ENCODE results near the gene OR13C8. TPM values are rescaled to one million over a fixed set of nuclear protein-coding genes. Genes with fewer than 3 reads are reported as not detected.

Gene OR13C8
- total RNA-seq, 4 donors from 2014 or later, result not detected

- TF ChIP-seq CTCF (IDR thresholded peaks at IDR 0.05) (no peak), POLR2A (IDR thresholded peaks at IDR 0.05) (no peak)
- no peak within 1 kb of the TSS for H3K27ac ChIP-seq
Measured at GRCh38 chr9:104618104-104618503, 49.1 kb downstream of the OR13C8 start, which contains the start of gene OR13C9. OR13C9 (minus strand) TSS chr9:104618204; CDS start chr9:104618204, 0 bp downstream.

More at GRCh38 chr9:104618104-104618503, 49.1 kb downstream of the OR13C8 start, which contains the start of gene OR13C9:
- H3K4me1 ChIP-seq, result no peaks in the 10 kb centered on the region
- H3K27me3 ChIP-seq, result no peaks in the 10 kb centered on the region
- H3K36me3 ChIP-seq, result no peaks in the 10 kb centered on the region
- no peak for DNase-seq
- H3K4me3 ChIP-seq, result no peak within 1 kb of the TSS
- no peaks in the 10 kb centered on the region for H3K9me3 ChIP-seq

Other genes with a start within 250 kb of the OR13C8 start
- not detected for gene OR13F1, start 64.9 kb upstream of the OR13C8 start, total RNA-seq
- gene OR13C4, start 42.0 kb upstream of the OR13C8 start, total RNA-seq, result not detected
- gene OR13C3, start 32.3 kb upstream of the OR13C8 start, total RNA-seq, result not detected
- gene OR13C5, start 30.2 kb downstream of the OR13C8 start, total RNA-seq, result not detected
- gene OR13C2, start 36.5 kb downstream of the OR13C8 start, total RNA-seq, result not detected
- not detected for gene OR13C9, start 49.0 kb downstream of the OR13C8 start, total RNA-seq
- gene OR13D1, start 125.3 kb downstream of the OR13C8 start, total RNA-seq, result not detected
- 10 to 100 TPM in 3 of 4 donors, 1 to 10 TPM in 1; 7.9 to 30.5 (median 17.6) TPM for gene NIPSNAP3A, start 178.5 kb downstream of the OR13C8 start, total RNA-seq
- 1 to 10 TPM in 3 of 4 donors, not detected in 1; 1.6 to 9.9 (median 3.9) TPM for gene NIPSNAP3B, start 195.0 kb downstream of the OR13C8 start, total RNA-seq

Data from Peyer's patch (tissue), 4 donors.